GM19395 (cell line): ENCODE measurements around the gene SP8.
A peak's percentile ranks its signal among the peaks of the same experiment; 100 is the strongest.

Source experiments
- ATAC-seq: cut with Tn5 transposase; IDR thresholded peaks from one replicate; pipeline ENCODE4 v1.9.1; 2021; ENCODE audit warnings: mild to moderate bottlenecking, moderate library complexity; ENCODE audit not compliant: unreplicated experiment

SP8 gene

GRCh38 chr7:20776214-20776911 lies 10.3 kb downstream of the SP8 start:
- ATAC-seq = no peak

DNA sequence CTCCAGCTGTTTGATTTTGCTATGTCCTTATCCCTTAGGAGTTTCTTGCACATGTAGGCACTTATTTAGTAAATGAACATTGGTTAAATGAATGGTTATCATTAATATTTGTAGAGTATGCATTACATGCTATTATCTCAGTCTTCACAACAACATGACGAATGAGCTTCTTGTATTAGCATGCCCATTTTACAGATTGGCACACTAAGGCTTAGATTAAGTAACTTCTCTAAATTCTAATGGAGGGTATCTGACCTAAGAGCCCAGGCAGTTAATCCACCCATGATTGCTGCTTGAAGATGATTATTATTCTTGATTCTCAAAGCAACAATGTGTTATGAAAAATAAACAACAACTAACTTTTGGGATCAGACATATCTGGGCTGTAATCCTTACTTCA lies 32.7 kb downstream of the SP8 start:
- no peak for ATAC-seq

- no peak for ATAC-seq
Measured at GRCh38 chr7:20749906-20750305, 36.8 kb downstream of the SP8 start.

- no peak for ATAC-seq
Measured at GRCh38 chr7:20748853-20749252, 37.8 kb downstream of the SP8 start.

GRCh38 chr7:20747001-20747400 lies 39.7 kb downstream of the SP8 start:
- ATAC-seq = no peak

DNA sequence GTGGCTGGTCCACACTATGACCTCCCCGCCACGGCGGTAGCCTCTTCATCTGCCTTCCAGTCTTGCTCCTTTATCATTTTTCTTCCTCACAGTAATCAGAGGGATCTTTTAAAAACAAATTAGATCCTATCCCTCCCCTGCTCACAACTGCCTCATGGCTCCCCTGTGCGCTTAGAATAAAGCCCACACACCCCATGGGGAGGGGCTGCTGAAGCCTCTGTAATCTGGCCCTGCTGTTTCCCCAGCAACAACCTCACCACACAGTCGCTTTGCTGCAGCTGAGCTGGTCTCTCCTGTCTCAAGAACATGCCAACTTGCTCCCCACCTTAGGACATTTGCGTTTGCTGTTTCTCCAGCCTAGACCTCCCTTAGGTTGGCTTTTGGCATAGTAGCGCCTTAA lies 41.0 kb downstream of the SP8 start:
- no peak for ATAC-seq

DNA sequence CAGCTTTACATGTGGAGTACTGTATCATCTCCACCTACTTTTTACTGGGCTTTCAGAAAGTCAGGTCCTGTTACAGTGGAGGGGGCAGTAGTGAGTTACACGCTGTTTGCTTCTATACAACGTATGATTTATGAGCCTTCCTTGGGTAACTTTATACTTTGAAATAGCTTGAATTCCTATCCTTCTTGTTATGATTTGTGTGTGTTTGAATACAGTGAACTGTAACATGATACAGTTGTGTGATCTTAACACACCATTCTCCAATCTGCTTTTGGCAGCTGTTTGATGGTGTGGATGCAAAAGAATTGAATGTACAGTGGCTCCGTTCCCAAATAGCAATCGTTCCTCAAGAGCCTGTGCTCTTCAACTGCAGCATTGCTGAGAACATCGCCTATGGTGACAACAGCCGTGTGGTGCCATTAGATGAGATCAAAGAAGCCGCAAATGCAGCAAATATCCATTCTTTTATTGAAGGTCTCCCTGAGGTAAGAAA lies 41.7 kb downstream of the SP8 start:
- no peak for ATAC-seq

DNA sequence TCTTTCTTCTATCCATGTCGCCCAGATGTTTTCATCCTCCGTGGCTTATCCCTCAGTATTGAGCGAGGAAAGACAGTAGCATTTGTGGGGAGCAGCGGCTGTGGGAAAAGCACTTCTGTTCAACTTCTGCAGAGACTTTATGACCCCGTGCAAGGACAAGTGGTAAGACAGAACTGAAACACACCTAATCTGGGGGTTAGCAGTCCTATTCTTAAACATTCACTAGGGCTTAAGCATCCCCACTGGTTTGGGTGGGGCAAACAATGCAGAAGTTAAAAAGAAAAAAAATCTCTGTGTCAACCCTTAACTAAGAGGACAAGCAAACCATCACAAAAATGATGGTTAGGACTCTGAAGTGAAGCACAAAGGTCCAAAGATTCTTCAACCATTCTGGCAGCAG lies 43.8 kb downstream of the SP8 start:
- ATAC-seq = no peak

GRCh38 chr7:20741801-20742200 lies 44.9 kb downstream of the SP8 start:
- ATAC-seq = peak; percentile 61

DNA sequence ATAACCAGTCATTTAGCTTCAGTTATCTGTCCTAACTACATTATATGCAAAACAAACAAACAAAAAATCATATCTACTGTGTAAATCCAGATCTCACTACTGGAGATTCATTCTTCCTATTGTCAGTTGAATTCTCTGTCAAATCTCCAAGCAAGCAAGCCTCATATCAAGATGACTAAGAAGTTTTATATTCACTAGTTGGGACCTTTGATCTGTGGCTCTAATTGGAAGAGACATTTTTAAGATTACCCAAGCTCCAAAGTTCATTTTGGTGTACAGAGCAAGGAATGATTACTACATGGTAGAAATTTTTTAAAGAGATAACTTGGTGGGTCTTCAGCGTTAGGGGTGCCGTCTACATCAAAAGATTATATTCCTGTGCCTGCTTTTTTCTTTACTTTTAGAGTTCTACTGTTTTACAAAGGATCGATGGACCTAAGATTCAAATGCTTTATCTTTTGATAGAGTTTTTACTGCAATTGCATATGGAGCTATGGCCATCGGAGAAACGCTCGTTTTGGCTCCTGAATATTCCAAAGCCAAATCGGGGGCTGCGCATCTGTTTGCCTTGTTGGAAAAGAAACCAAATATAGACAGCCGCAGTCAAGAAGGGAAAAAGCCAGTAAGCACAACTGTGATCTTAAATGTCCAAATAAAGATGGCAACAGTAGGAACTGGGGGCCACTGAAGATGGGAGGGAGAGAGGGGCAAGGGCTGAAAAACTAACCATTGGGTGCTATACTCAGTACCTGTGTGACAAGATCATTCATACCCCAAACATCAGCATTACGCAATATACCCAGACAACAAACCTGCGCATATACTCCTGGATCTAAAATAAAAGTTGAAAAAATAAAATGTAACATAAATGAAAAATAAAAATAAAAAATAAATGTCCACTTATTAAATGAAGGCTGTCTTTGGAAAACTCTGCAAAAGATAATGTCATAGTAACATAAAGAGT lies 47.9 kb downstream of the SP8 start:
- peak; percentile 25 for ATAC-seq

GRCh38 chr7:20737840-20738448 lies 48.7 kb downstream of the SP8 start:
- ATAC-seq = peak; percentile 68

DNA sequence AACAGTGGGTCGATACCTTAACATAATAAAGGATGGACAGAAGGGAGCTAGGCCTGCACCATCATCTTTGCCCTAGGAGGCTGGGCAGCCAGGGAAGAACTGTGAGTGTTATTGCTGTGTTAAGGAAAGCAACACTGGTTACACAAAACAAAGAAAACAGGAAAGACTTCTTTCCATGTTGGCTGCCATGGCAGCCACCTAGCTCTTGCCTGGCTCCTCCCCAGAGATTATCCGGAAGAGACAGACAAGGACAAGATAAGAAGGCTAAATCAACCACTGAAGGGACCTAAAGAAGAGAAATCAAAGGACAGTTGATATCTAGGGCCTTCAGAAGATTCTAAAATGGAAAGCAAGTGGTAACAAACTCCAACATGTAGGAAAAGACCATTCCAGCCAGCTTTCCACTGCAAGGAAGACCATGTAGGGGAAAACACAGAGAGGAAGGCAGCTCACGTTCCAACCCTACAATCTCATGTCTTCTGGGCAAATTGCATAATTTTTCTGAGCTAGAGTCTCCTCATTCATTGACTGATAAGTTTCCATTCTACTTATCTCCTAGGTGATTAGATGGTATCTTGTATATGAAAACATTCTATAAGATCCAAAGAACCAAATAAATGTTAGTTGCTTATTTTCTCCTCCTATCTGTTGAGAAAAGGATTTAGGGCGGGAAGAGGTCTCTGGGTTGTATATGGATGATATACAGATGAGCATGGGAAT lies 51.2 kb downstream of the SP8 start:
- ATAC-seq = no peak
